Activated T-cell treated with anti-CD3 and anti-CD28 coated beads for 1 hour (primary cell): ENCODE data around the gene ECI1.
A peak's percentile ranks its signal among the peaks of the same experiment; 100 is the strongest.

Experiments used
- DNase-seq: peaks from one replicate; pipeline ENCODE4 v3.0.0-alpha.2; 2020; ENCODE audit warnings: low read depth

Gene ECI1

DNA sequence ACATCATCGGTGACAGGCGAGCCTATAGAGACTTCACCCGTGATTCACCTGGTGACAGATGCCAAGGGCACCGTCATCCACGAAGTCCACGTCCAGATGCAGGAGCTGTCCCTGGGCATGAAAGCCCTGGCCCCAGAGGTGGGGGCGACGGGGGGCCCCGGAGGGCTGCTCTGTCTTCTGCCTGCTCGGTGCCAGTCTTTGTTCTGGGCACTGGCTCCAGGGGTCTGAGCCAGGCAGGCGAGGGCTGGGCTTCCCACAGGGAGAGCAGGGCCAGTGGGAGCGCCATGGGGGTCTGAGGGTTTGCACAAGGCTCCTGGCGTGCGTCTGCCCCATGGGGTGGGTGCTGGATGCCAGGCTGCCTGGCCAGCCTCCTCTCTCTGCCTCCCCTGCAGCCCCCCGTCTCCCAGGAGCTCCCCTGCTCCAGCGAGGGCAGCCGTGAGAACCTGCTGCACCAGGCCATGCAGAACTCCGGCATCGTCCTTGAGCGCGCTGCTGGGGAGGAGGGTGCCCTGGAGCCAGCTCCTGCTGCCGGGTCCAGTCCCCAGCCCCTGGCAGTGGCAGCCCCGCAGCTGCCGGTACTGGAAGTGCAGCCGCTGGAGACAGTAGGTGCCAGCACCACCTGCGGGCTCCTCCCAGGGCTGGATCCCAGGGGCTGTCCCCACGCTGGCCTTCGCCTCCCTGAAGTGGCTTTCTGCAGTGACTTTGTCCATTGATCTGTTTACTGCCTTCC, 18.2 kb downstream of the ECI1 start:
- no peak for DNase-seq

DNA sequence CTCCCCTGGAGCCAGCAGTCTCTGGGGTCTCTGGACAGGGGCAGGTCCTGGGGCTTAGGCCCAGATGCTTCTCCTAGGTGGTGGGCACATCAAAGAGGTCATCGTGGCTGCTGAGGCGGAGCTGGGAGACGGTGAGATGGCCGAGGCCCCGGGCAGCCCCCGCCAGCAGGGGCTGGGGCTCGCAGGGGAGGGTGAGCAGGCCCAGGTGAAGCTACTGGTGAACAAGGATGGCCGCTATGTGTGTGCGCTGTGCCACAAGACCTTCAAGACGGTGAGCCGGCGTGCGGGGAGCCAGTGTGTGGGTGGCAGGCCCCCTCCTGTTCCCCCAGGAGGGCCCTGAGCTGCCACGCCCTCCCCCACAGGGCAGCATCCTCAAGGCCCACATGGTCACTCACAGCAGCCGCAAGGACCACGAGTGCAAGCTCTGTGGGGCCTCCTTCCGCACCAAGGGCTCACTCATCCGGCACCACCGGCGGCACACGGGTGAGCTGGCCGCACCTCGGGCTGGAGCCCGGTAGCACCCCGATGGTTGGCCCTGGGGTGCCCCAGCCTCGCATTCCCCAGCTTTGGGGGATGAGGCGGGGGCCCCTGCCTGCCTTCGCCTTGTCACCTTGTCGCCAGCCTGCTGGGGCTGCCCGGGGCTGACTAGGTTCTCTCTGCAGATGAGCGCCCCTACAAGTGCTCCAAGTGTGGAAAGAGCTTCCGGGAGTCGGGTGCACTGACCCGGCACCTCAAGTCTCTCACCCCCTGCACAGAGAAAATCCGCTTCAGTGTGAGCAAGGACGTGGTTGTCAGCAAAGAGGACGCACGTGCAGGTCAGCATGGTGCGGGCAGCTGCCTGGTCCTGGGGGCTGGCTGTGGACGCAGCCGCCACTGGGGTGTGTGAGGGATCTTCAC, 19.0 kb downstream of the ECI1 start:
- DNase-seq: no peak

DNA sequence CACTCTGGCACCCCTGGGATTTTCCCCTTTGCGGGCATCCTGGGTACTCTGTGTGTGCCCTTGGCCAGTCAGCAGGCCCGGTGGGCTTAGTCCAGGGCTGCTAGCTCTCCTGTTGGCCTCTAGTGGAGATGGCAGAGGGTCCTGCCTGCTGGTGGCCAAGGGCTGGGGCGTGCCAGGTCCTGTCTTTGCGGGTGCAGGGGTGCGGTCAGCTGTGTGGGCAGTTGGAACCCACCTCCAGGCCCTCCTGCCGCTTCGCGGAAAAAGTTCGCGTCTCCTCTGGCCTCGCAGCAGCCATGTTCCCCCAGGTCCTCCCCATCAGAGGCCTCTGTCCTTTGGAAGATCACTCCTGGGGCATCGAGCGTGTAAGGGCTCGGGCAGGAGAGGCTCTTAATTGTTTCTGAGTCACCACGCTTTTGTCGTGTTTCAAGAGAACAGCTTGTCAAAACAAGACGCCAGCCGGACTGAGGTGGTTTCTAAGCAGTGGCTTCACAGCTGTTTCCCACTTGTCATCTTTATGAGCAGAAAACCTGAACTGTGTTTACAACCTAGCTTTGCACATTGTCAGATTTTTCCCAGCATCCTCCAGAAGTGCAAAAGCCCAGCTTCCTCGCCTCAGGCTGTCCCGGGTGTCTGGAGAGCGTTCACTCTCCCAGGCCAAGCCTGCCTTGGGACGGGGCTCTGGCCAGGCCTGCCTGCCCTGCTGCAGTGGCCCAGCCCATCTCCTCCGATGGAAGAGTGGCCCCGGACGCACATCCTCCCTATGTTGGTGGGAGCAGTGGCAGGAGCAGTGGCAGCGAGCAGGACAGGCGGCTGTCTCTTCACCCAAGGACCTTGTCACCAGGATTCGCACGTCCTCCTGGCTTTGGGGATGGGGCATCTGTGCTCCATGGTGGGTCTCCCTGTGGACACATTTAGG, 20.1 kb downstream of the ECI1 start:
- DNase-seq: no peak

DNA sequence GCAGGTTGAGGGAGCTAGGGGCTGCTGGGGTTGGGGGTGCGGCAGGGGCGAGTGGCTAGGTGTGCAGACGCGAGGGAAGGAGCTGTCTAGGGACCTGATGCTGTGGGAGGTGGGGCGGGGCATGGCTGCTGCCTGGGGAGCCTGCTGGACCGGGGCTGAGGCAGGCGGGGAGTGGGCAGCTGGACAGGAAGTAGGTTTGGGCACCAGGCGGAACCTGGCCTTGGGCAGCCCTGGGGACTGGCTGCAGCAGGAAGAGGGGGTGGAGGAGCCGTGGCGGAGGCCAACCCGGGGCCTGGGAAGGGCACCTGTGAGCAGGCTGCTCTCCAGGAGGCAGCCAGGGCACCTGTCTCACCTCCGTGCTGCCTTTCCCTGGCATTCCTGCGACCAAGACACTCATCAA, 21.0 kb downstream of the ECI1 start:
- no peak for DNase-seq

DNA sequence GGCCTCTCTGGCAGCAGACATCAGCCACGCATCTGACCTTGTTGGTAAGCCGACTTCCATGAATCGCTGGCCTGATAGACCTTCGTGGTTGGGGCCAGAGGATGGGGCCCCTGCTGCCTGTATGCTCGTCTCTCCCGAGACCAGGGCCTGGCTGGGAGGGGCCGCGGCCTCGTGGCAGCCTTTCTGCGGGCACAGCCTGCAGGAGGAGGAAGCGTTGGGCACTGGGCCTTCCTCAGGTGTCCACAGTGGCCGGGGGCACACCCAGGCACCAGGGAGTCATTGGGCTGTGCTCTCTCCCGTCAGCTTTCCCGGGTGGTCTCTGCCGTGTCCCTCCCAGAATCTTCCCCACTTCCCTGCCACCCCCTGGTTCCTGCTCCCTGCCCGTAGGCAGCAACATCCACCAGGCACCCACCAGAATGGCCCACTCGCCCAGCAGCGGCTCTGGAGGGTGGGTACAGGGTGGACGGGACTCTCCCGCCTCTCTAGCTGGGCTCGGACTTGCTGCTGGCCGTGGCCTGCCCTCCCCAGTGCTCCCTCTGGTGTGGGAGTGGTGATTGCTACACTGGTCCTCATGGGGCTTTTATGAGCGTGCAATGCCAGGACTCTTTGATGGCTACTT, 21.6 kb downstream of the ECI1 start:
- no peak for DNase-seq

DNA sequence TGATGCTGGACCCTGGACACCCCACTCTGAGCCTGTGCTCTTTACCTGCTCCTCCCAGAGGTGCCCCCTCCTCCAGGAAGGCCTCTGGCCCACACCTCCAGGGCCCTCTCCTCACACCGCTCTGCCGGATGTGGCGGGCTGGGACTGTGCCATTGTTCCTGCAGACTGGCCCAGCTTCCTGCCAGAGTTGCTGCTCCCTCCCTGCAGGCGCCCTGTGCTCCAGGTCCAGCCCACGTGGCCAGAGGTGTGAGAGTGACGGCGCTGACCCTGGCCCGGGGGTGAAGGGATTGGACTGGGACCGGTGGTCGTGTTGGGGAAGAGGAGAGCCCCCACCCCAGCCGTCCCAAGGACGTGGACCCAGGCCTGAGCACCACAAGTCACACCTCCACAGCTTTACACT, 22.3 kb downstream of the ECI1 start:
- DNase-seq: no peak

DNA sequence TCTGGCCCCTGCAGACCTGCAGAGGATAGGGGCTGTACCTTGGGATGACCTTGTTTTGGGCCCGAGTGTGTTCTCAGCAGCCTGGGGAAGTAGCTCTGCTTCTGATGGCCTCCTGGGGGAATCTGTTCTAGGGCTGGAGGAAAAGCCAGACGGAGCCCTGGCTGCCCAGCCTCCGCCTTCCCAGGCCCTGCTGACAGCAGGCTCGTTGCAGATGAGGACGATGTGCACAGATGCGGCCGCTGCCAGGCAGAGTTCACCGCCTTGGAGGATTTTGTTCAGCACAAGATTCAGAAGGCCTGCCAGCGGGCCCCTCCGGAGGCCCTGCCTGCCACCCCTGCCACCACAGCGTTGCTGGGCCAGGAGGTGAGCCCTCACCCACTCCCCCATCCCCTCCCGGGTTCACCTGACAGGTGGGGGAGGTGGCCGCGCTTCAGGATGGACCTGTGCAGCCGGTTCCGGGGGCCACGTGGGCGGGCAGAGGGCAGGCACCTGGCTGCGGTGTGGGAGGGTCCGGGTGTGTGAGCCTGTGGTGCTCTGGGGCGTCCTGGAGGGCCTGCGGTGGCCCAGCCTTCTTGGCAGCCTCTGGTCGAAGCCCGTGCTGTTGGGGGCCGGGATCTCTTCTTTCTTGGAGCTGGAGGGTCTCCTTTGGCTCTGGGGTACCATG, 23.1 kb downstream of the ECI1 start:
- DNase-seq: no peak

DNA sequence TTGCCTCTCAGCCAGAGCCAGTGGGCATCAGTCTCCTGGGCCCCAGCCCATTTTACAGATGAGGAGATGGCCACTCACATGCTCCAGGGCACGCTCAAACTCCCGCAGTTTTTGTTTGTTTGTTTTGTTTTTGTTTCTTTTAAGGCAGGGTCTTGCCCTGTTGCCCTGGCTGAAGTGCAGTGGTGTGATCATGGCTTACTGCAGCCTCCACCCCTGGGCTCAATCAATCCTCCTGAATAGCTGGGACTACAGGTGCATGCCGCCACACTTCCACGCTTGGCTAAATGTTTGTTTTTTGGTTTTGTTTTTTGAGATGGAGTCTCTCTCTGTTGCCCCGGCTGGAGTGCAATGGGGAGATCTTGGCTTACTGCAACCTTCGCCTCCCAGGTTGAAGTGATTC, 24.5 kb downstream of the ECI1 start:
- no peak for DNase-seq

DNA sequence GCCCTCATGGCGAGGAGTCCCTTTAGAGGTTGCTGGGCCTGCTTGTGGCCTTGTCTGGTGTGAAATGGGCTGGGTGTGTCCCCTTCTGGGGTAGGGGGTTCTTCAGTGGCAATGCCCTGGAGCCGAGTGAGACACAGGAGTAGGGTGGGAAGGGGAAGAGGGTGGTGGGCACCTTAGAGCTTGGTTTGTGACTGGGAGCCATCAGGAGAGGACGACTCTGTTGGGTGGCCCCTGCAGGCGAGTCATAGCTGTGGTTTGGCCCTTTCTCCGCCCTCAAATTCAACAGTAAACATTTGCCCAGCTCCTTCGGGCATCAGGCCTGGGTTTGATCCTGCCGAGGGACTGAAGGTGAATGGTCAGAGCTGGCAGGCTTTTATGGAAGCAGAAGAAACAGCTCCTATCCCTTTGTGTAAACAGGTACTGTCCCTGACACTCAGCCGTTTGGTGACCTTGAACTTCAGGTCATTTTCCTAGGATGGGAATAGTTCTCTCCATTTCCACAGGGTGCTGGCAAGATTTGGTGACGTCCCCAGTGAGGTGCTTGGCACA, 25.1 kb downstream of the ECI1 start:
- no peak for DNase-seq

DNA sequence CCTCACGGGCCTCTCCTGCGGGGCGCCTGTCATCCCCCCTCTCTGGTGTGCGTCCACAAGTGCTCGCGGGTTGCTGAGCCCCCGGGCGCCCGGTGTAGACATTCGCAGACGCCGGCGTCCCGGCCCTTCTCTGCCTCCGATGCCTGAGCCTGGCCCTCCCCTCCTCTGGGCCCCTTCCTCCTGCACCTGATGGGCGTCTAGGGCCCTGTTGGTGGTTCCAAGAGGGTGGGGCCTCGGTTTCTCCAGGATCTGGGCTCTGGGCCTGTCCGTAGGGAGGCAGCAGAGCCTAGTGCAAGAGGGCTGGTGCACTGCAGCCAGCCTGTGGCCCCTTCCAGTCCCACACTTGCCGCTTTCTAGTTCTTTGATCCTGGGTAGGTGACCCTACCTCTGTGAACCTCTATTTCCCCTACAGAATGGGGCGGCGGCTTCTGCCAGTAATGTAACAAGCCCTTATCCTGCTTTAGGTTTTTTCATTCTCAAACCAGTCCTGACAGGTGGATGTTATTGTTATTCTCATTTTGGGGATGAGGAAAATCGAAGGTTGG, 27.4 kb downstream of the ECI1 start:
- no peak for DNase-seq

DNA sequence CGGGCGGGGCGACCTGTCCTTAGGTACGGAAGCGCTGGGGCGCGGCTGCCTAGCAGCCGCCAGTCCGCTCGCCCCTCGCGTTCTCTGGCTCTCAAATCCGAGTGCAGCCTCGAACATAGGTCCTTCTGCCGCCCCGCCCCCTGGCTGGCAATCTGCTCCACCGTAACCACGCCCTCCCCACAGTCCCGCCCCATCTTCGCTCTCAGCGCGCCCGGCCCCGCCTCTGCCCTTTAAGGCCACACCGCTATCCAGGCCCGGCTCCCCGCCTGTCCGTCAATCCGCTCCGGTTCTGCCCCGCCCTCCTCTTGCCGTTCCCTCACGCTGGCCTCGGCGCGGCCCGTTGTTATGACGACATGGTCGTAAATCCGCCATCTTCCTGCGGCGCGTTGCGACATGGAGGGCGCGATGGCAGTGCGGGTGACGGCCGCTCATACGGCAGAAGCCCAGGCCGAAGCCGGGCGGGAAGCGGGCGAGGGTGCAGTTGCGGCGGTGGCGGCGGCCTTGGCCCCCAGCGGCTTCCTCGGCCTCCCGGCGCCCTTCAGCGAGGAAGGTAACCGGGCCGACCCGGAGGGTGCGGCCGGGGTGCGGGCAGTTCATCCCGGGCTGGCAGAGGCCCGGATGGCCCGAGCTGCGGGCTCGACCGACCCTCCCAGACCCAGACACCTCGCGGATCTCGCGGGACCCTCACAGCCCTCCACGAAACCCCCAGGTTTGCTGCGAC, 28.0 kb downstream of the ECI1 start, which contains the start of gene E4F1:
TSS of gene E4F1 (plus strand) at position 371 of the 721 bp plus-strand sequence. CDS start at position 394, 23 bp downstream.
- DNase-seq: peak; percentile 97

DNA sequence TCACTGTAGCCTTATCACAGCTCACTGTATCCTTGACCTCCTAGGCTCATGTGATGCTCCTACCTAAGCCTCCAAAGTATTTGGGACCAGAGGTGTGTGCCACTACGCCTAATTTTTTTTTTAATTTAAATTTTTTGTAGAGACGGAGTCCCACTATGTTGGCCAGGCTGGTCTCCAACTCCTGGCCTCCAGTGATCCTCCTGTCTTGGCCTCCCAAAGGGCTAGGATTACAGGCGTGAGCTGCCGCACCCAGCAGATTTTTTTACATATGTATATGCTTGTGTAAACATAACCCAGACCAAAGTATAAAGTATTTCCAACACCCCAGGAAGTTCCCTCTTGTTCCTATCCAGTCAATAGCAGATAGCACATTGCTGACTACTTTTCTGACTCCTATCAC, 35.1 kb downstream of the ECI1 start:
- DNase-seq: no peak

DNA sequence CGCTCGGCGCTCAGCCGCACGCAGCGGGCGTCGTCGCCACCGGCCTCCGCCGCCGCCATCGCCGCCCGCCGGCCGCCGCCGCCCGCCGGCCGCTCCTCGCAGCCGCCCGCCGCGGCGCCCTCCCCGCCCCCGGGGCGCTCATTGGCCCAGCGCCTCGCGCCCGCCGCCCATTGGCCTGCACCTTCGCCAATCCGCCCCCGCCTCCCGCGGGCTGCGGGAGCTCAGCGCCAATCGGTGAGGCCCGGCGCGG, 36.7 kb downstream of the ECI1 start, which contains the start of gene PGP:
TSS of gene PGP (minus strand) at position 122 of the 250 bp plus-strand sequence. CDS start at position 59, 63 bp downstream.
- no peak for DNase-seq

DNA sequence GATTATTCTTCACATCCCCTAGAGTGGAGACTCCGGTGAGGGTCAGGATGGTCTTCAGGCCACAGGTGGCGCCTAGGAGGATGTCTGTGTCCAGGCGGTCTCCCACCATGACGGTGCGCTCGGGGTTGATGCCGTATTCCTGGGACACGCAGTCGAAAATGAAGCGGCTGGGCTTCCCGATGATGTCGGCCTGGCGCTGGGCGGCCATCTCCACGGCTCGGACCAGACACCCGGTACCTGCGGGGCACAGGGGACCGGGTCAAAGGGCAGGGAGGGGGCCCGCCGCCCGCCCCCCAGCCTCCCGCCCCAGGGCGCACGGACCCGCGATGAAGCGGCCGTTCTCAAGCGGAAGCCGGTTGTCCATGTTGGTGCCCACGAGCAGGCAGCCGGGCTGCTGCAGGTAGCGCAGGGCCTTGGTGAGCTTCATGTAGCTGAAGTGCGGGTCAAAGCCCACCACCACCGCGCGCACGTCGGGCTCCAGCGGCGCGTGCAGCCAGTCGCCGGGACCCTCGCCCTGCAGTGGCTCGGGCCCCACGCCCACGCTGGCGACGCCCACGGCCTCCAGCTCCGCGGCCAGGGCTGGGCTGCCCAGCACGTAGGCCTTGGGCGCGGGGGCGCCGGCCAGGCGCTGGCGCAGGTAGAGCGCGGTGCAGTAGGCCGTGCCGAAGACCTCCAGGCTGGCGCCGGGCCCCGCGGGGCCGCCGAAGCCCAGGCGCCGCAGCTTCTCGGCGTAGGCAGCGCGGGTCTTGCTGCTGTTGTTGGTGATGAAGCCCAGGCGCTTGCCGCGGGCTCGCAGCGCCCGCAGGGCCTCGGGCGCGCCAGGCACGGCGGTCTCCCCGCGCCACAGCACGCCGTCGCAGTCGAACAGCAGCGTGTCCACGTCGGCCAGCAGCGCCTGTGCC, 37.3 kb downstream of the ECI1 start:
- no peak for DNase-seq

DNA sequence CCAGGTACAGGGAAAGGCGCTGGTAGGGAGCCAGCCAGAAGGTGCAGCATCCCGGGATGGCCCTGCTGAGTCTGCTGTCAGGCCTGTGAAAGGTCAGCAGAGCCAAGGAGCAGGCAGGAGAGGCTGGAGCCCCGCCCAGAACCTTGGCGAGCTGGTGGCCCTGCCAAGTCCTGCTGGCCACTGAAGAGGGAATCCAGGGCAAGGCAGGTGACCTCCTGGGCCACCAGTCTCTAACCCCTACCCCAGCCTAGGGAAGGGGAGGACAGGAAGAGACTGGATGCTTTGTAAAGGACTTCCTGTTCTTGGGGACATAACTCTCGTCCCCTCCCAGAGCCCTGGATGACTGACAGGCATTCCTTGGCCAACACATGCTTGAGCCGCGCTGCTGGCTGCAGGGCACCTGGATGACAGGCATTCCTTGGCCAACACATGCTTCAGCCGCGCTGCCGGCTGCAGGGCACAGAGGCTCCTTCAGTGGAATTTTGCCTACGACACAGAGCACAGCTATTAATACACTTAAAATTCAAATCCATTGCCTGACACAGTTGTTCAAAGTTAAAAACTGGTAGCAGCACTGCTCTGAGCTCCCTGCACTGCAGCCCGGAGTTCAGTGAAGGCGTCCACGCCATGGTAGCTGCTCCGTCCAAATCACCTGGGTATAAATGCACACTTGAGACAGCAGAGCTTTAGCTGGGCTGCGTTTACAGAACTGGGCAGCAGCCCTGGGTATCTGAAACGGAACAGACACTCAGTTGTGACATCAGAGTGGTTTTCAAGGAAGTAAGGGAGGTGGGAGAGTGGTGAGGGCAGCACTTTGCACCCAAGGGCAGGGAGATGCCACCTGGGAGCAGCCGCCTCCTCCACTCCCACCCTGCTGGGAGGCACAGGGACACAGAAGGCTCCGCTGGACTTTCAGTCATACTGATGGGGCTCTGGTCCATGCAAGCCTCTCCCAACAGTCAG, 38.7 kb downstream of the ECI1 start:
- no peak for DNase-seq

DNA sequence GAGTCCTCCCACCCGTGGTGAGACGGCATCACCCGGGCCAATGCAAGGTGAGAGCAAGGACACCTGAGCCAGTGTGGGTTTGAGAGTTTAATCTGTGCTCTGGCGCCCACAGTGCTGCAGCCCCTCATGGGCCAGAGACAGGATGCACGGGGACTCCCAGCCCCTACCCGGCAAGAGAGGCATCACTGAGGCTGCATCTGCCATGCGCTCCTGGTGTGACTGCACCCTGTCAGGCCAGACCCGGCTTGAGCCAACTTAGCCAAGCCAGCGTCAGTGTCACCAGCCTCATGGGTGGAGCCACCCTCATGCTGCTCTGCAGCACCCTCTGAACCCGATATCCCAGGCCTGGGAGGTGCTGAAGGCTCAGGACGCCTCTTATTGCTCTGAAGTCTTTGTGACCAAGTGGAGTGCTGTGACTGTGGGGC, 39.5 kb downstream of the ECI1 start:
- DNase-seq: no peak
